Suppressor macrophage (primary cell): Measurements from ENCODE around the gene CFAP45.

Experiments
- DNase-seq, 4 experiments: peaks; one replicate each; pipeline ENCODE4 v3.0.0-alpha.2; 2020 to 2022

CFAP45 gene

DNA sequence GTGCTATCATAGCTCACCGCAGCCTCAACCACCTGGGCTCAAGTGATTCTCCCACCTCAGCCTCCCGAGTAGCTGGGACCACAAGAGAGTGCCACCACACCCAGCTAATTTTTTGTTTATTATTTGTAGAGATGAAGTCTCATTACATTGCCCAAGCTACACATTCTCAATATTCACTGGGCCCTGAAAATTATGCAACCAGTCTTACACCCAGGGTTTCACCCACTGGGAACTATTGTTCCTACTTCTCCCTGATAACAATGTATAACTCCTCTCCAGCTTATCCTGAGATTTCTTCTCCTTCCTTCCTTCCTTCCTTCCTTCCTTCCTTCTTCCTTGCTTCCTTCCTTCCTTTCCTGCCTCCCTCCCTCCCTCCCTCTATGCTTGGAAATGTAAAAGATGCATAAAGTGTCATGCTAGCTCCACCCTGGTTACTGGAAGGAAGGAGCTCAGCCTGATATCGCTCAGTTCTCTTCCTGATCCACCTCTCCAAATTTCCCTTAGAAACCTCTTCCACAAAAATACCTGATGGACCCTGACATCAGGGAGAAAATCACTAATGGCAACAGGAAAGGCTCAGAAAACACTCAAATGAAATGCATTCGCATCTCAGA, 26.3 kb downstream of the CFAP45 start:
- DNase-seq: peak in 1 of 4 experiments; percentile 35

DNA sequence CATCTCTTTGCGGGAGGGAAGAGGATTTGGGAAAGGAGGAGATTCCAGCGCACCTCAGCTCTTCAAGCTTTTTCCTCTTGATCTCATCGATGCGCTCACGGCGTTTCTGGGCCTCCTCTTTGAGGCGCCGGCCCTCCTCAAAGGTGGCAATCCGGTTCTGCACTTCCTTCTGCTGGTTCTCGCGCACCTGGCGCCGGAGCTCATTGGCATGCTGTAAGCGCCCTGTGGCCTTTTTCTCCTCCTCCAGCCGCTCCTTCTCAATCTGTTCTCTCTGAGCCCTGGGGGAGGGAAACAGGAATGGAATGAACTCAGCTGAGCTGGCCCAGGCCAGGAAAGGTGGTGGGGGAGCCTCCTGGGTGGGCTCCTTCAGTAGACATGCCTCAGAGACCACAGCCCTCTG, 27.1 kb downstream of the CFAP45 start:
- no peak for DNase-seq

DNA sequence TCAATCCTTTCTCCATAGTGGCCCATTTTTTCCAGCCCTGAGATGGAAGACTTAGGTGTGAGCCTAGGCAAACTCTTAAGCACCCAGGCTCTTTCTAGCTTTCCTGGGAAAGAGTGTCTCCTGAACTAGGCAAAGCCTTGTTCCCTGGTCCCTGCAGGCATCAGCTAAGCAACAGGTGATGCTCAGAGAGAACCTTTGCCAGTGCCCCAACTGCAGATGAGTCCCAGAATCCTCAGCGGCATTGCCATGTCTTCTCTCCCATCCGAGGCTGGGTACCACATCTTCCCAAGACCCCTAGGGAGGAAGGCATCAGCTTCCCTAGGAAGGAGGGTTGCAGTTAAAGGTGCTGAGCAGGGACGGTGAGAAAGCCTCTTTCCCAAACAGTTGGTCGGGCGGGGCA, 29.3 kb downstream of the CFAP45 start:
- no peak for DNase-seq

DNA sequence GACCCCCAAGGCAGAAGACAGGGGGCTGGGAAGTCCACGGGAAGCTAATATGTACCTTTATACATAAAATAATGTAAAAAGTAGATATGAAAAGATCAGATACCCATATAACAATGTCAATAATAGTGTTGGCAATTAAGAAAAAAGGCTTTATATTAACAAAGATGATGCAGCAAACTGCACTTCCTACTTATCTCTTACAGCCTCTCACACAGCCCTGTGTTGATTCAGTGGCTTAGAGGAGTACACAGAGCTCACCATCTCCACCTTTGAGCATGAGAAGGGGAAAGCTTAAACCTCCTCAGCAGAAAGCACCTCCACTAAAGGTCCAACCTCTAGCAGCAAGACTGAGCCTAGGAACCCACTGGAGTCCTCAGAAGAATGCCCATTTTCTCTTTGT, 30.4 kb downstream of the CFAP45 start:
- no peak for DNase-seq

DNA sequence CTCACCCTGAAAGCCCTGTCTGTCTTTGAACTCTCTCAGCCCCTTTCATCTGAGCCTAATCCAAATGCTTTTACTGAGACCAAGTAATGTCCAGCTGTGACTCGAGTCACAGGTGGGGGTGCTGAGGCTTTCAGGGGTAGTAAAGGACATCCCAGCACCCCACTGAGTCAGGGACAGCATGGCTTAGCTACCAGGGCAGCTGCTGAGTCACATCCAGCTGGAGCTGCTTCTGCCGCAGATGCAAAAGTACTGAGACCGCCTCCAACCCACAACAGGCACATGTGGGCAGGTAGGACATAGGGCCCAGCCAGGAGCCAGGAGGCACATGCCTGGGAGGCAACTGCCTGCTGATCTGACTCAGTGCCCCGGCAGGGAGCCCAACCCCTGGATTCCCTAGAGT, 30.8 kb downstream of the CFAP45 start:
- DNase-seq: peak; percentile 41 to 68 (median 62)

DNA sequence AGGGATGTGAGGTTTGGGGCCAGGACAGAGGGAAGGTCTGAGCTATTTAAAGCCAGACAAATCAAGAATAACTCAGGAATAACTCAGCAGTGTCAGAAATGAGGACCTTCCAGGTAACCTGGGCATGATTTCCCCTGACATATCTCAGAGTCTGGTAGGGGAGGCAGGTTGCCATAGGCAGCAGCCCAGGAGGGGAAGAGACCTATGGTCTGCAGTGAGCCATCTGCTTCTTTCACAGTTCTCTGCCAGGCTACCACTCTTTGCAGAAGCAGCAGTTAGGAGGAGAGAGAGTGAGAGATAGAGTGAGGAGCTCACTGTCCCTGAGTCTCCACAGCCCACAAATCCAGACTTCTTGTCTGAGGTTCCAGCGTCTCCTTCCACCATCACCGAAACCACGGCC, 31.2 kb downstream of the CFAP45 start:
- no peak for DNase-seq

DNA sequence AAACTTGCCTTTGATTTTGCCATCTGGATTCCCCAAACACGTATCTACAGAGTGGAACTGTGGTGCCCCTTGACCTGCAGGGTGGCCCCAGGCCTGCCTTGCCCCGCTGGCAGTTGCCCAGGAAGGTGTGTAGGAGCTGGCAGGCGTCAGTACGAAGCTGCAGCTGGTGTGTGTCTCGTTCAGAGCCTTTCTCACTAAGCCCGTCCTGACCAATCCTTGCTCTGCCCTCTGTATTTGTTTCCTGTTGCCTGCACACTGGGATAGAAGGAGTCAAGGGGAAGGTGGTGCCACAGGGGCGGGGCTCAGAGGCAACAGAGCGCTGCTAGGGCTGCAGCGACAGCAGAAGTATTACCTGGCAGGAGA, 32.3 kb downstream of the CFAP45 start:
- no peak for DNase-seq

DNA sequence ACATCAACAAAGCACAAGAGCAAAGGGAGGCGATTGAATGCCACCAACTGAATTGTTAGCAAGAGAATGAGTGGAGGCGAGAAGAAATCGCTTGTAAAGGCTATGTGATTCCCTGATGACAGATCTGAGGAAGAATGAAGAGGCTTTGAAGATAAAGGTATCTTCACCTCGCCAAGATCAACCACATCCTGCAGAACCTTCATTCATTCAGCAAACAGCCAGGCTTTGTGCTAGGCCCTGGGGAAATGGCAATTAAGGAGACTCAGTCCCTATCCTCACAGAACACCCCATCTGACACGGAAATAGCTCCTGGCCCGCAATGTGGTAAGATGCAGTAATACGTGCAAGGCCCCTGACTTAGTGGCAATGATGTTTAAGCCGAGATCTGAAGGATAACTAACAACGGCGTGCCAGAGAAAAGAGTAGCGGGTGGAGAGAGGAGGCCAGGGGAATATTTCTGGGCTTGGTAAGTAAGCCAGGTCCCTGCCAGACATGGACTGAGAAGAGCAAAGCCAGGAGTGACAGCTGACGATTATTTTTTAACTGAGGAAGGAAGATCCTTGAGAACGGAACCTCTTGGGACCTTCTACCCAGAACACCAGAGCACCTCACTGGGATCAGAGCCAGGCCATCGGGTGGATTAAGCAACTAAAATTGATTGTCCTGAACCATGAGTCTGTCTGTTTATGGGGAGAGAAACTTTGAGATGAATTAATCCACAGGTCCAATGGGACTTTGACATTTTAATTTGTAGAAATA, 32.9 kb downstream of the CFAP45 start:
- DNase-seq: no peak

DNA sequence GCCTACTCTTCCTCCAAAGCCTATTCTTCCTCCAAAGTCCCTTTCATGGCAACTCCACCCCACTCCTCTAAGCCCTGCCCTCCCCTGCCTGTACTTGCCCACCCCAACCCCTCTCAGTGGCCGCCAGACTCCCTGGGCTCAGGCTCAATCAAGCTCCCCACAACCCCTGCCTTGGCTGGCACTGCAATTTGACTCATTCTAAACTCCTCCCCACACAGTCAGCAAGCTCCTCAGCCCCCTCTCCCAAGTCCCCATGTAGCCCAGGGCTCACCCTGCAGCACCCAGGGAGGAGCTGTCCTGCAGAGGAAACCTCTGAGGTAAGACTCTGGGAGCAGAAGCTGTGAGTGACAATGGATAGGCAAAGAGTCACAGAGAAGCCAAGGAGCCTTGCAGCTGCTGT, 33.9 kb downstream of the CFAP45 start:
- DNase-seq: no peak

DNA sequence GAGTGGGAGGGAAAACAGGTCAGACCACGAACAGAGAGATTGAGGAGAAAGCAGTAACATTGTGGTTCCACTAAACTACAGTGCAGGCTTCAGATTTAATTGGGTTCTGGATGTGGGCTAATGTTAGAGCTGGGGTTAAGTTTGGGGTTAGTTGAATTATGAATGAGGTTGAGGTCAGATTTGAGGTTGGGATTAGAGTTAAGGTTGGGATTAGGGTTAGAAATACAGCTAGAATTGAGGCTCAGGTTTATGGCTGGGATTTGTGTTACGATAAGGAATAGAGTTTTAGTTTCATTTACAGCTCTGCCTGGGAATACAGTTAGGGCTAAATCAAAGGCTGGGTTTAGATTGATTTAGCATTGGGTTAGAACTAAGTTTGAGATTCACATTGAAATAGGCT, 35.7 kb downstream of the CFAP45 start:
- DNase-seq: no peak

DNA sequence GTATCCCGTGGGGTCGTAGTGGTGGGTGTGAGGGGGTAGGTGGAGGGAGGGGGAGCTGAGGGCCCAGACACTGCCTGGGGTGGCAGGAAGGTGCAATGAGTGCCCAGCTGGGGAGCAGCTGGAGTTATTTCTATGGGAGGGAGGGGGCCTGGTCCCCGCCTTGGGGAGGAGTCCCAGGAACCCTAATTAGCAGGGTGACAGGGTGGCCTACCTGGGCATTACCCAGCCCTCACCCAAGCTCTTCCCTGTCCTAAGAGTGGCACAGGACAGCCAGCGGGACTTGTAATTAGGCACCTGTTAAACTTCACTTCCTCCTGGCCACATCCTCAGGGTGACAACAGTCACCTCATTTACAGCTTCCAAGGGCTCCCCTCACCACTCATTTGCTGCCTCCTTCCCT, 37.4 kb downstream of the CFAP45 start, which contains the start of gene VSIG8:
Gene VSIG8 (minus strand): TSS at position 101 of the 400 bp plus-strand sequence. CDS start 136 bp downstream, outside the sequence.
- no peak for DNase-seq

DNA sequence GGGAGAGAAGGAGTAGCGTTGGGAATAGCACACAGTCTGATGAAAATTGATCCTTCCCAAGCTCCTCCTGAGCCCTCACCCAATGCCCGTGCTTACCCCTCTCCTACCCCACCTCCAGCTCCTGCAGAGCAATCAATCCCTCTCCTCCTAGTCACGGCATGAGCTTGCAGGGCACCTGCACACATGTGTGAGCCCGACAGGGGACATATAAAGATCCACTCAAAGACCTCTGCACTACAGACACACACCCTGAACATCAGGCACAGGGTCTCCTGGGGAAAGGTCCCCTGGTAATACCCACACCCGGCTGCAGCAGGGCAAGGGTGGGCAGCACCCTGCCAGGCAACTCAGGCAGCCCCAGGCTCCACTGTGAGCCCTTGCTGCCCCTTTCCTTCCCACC, 37.9 kb downstream of the CFAP45 start:
- DNase-seq: no peak

DNA sequence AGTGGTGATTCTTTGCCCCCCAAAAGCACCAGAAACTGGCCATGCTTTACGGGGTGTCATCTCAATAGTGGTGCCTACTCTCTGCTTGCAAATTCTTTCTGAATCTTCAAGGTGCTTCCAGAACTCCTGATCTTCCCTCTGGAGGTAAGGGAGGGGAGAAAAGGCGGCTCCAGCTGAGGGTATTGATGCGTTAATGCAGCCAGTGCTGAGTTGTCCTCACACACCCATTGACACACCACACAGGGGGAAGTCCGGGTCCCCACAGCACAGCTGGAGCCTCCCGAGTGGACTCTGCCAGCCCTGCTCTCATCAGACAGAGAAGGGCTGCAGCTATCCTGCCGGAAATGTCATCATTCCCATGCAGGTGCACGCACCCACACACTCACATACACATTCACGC, 38.7 kb downstream of the CFAP45 start:
- DNase-seq: no peak

DNA sequence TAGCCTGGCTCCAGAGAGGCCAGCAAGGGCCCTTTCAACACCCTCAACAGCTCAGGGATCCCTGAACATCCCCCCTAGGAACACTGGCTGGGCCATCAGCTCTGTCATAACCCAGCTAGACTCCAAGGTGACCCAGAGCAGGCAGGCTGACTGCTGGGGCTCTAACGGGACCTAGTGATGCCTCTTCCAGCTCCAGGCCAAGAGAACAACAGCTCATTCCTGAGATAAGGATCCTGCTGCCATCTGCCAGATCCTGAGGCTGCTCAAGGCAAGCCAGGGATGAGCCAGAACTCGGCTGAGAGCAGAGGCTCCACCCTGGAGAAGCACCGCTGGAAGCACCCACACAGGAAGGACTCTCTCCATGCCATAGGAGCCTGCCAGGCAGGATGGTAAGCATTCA, 39.5 kb downstream of the CFAP45 start:
- DNase-seq: no peak

DNA sequence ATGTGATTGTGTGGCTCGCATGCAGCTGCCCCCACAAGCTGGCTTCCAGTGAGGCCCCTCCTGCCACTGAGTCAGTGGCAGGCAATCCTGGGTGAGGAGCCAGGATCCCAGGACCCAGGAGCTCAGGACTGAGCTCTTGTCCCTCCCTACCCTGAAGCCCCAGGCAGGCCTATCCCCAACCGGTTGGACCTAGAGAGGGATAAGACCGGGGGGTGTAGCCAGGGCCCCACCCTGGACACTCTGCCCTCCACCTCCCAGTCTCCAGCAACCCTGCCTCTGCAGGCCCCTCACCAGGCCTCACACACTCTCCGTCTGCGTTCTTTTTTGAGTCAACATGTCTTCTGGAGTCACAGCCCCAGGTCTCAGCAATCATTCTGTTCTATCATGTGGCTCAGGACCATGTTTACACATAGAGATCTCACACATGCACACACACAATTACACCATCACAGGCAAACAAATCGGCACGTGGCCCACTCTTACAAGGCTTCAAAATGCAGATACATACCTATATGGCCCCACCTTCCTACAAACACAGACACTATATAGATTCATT, 40.1 kb downstream of the CFAP45 start:
- DNase-seq: no peak

DNA sequence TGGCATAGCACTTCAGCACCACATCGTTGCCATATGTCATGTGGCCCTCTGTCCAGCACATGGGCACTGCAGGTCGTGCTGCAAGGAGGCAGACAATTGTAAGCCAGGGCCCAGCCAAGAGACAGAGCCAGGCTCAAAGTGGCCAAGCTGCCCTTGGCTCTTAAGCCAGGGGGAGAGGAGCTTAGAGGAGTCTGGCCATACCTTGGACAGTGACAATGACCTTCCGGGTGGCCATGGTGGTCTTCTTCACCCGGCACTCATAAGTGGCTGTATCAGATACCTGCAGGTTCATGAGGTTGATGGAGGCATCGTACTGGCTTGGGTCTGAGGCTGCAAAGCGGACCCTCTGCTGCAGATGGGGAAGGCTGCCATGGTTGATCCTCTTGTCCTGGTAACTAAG, 42.1 kb downstream of the CFAP45 start:
- DNase-seq: no peak

DNA sequence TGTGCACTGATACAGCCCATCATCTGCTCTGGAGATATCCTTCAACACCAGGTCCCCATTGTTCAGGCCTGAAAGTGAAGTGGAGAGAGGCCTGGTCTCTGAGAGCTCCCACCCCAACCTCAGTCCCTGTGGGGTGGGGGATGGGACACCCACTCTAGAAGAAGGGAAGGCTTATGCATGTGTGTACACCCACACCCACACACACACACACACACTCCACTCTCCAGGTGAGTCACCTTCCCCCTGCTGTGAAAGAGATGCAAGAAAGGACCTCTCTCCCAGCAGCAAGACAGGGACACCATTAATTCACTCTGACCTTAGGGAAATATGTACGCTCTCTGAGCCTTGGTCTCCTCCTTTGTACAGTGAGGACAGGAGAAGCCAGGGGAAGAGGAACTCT, 43.4 kb downstream of the CFAP45 start:
- DNase-seq: no peak

DNA sequence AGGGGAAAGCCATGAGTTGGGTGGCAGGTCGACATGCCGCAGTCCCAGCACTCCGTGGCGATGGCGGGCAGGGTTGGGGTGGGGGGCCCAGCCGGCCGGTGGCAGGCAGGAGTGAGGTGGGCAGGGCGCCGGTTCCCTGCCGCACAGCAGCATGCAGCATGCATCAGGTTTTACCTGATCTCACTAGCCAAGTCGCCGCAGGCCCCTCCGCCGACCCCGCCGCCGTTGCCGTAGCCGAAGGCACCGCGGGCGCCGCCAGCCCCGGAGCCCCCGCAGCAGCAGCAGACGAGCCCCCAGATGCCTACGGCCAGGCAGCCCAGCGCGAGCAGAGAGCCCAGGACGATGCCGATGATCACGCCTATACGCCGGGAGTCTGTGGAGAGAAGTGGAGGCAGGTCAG, 44.3 kb downstream of the CFAP45 start:
- DNase-seq: no peak

DNA sequence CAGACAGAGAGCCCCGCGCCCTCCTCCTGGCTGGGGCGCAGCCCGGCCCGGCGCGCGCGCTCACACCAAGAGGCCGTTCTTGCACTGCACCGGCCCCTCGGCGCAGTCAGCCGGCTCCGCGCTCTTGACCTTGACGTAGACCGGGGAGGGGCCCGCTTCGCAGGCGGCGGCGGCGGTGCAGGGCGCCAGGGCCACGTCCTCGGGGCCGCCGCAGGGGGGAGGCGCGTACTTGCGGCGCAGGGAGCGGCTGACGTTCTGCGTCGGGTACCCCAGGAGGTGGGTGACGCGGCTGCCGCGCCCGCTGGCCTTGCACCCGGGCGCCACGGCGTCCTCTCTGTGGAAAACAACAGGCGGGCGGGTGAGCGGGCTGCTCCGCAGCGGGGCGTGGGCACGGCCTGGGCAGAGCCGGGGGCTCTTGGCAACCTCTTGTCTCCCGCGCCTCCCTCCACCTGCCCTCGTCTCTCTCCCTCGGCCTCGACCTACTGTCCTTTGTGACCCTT, 45.2 kb downstream of the CFAP45 start:
- peak; percentile 74 to 92 (median 79) for DNase-seq

DNA sequence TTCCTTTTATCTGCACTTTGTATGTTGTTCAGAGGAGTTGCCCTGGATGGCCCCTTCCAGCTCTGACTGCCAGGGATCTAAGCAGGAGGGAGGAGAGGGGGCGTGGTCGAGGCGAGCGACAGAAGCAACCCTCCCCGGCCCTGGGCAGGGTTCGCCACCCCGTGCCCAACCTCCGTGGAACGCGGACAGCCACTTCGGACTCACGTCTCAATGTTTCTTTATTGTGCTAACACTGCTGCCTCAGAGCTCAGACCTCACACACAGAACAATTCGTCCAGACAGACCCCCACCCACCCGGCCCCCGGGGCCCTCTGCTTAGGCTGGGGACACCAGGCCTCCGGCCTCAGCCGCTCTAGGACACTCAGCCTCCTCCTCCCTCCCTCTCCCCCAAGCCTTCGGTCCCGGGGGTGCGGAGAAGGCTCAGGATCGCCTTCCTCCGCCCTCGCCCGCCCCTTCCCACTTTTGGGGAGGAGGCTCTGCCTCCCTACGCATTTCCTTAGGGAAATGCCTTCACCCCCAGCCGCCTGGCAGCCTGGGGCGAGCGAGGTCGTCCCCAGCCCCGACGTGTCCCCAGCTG, 45.8 kb downstream of the CFAP45 start:
- DNase-seq: peak; percentile 22 to 71 (median 41)

DNA sequence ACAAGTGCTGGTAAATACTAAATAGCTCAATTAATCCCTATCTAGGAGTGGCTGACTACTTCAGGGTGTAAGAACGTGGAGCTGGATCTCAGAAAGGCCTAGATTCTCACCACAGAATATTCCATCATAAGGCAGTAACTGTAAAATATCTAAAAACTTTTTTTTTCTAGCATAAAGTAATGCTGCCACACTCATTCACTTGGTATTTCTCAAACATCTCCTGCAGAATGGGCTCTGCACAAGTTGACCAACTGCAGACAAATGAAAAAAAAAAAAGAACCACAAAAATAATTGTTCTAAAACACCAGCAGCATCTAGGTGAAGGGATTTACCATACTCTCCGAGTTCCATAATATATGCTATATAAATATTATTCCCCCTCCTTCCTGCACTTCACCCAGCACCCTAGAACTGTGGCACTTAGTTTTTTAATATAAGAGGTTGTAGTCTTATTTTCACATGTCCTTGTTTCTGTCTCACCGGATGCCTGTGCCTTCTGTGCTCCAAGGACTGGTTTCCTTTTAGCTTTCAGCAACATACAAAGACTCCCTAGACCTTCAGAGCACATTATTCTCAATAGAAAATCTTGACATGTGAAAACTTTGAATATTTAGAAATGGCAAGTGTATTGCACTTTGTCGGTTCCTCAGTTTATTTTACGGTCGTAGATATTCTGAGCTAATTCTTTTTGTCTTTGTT, 46.4 kb downstream of the CFAP45 start:
- DNase-seq: no peak

DNA sequence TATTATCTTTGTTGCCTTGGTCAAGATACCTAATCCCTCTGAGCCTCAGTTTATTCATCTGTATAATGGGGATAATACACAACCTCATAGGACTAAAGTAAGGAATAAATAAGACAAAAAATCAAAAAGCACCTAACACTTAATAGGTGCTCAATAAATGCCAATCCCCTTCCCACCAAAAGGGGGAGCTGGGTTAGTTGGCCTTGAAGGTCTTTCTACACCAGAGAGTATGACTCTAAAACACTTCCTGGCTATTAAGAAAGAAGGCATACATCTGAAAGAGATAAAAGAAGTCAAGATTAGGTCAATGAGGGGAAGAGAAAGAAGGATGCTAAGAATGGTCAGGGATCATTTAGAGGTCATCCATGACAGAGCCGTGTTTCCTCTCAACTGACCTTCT, 48.6 kb downstream of the CFAP45 start:
- no peak for DNase-seq
